ENCODE data around the gene RHBDF2. TPM values are rescaled to one million over a fixed set of nuclear protein-coding genes. Genes with fewer than 3 reads are reported as not detected.

RHBDF2 gene
- total RNA-seq, 1 experiment from 2014 or later: 33.0 TPM

DNA sequence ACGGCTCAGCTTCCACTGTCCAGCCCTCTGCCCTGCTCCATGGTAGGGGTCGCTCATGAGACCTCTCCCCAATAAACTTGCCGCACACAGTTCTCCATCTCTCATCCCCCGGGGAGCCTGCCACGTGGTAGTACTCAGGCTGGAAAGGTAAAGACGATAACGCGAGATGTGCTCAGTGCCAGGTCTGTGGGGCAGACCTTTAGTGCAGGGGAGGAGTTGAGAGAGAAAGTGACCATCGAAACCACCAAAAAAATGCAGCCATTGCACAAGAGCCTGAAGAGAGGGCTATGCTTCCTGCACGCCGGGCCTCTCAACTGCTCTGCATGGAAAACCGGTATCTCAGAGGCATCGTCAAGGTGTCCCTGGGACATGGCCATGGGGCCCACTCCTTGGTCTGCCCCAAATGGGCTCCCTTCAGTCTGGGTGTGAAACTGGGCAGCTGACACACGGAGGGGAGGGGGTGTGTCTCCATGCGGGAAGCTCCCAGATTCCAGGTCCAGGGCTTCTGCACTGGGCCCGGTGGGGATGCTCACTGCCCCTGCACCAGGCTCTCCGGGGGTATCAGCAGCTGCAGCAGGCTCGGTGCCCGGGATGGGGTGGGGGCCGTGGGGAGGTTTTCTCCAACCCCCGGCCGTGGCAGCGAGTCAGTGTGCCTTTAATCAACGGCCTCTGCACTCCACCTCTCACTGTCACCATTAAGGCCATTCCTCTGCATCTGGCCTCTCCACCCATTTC lies 38.5 kb downstream of the RHBDF2 start:
- ChIA-PET POLR2A (interaction anchor here (0.6 kb wide), 1 partner anchor 138 kb away, joined by 6 read pairs; no protein-coding TSS in a partner anchor), CTCF (interaction anchor here (0.6 to 2.8 kb wide), 12 partner anchors 28 to 161 kb away, joined by 3 to 14 read pairs (median 4); no protein-coding TSS in a partner anchor)
- ATAC-seq: no peak
- H3K27ac Mint-ChIP-seq: no peak overlapping the region
- no peaks in the 10 kb centered on the region for H3K9me3 Mint-ChIP-seq
- H3K4me1 Mint-ChIP-seq: peaks cover 22% of the 10 kb centered on the region
- DNase-seq (ENCODE audit: low spot score): no peak
- H3K36me3 Mint-ChIP-seq: no peaks in the 10 kb centered on the region
- peaks cover 2% of the 10 kb centered on the region; the same call in 1 of the 2 replicates for H3K27me3 Mint-ChIP-seq (ENCODE audit: low read depth)
- TF ChIP-seq ZBTB21 (CRISPR knock-in tag; IDR thresholded peaks at IDR 0.05; ENCODE audit: borderline replicate concordance) (no peak), RORB (CRISPR knock-in tag; IDR thresholded peaks at IDR 0.05) (no peak), TEAD4 (CRISPR knock-in tag; IDR thresholded peaks at IDR 0.05) (no peak), CREM (CRISPR knock-in tag; IDR thresholded peaks at IDR 0.05) (no peak), ESRRA (CRISPR knock-in tag; IDR thresholded peaks at IDR 0.05; ENCODE audit: borderline replicate concordance) (no peak), ERG (CRISPR knock-in tag; IDR thresholded peaks at IDR 0.05) (no peak), RELA (CRISPR knock-in tag; IDR thresholded peaks at IDR 0.05; ENCODE audit: borderline replicate concordance) (no peak), ZNF671 (CRISPR knock-in tag; IDR thresholded peaks at IDR 0.05) (no peak), FOXP1 (CRISPR knock-in tag; IDR thresholded peaks at IDR 0.05; ENCODE audit: borderline replicate concordance) (no peak), TEAD1 (CRISPR knock-in tag; IDR thresholded peaks at IDR 0.05) (no peak), NFE2L1 (CRISPR knock-in tag; IDR thresholded peaks at IDR 0.05) (no peak), FOXK1 (CRISPR knock-in tag; IDR thresholded peaks at IDR 0.05) (no peak)
- TF ChIP-seq, protein P1, sequence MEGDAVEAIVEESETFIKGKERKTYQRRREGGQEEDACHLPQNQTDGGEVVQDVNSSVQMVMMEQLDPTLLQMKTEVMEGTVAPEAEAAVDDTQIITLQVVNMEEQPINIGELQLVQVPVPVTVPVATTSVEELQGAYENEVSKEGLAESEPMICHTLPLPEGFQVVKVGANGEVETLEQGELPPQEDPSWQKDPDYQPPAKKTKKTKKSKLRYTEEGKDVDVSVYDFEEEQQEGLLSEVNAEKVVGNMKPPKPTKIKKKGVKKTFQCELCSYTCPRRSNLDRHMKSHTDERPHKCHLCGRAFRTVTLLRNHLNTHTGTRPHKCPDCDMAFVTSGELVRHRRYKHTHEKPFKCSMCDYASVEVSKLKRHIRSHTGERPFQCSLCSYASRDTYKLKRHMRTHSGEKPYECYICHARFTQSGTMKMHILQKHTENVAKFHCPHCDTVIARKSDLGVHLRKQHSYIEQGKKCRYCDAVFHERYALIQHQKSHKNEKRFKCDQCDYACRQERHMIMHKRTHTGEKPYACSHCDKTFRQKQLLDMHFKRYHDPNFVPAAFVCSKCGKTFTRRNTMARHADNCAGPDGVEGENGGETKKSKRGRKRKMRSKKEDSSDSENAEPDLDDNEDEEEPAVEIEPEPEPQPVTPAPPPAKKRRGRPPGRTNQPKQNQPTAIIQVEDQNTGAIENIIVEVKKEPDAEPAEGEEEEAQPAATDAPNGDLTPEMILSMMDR (IDR thresholded peaks at IDR 0.05): no peak
- TF ChIP-seq, protein P2, sequence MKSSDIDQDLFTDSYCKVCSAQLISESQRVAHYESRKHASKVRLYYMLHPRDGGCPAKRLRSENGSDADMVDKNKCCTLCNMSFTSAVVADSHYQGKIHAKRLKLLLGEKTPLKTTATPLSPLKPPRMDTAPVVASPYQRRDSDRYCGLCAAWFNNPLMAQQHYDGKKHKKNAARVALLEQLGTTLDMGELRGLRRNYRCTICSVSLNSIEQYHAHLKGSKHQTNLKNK (CRISPR knock-in tag; IDR thresholded peaks at IDR 0.05): no peak
- no peak overlapping the region for H3K4me3 Mint-ChIP-seq

DNA sequence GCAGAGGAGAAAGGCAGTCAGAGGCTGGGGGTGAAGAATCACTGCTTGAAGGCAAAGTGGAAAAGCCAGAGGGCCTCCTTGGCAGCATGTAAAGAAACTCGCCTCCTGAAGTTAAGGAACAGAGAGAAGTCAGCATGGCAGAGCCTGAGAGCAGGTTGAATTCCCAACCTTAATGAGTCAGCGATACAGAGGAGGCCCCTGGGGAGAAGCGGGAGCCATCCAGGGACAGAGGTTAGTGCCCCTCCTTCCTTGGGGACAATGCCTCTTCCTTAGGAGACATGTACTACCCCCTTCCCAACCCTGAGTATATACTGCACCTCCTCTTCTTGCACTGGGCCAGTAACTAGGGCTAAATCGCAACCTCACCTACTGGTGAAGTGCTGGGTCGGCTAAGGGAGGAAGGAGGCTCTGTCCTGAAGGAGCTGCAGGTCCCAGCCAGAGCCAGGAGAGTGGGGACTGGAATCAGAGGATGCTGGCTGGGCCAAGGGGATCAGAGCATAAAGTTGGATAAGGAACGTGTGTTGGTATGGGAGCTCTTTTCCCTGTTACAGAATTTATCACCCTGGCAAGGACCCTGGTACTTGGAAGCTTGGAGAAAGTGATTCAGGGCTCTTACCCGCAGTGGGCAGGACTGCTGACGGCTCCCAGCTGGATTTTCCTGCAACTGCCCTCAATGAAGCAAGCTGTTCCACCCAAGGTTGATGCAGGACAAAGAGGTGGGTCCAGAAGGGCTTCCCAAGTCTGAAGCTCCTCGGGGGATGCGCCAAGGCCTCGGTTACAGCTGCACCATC lies 39.3 kb downstream of the RHBDF2 start:
- H3K27me3 Mint-ChIP-seq (ENCODE audit: low read depth): peaks cover 2% of the 10 kb centered on the region; the same call in 1 of the 2 replicates
- ATAC-seq (no peak), DNase-seq (ENCODE audit: low spot score) (no peak)
- H3K9me3 Mint-ChIP-seq: no peaks in the 10 kb centered on the region
- H3K27ac Mint-ChIP-seq: no peak overlapping the region
- ChIA-PET POLR2A (interaction anchor here (0.6 kb wide), 1 partner anchor 137 kb away, joined by 6 read pairs; no protein-coding TSS in a partner anchor), CTCF (interaction anchor here (0.6 to 2.8 kb wide), 11 partner anchors 29 to 162 kb away, joined by 3 to 14 read pairs (median 4); no protein-coding TSS in a partner anchor)
- no peak overlapping the region for H3K4me3 Mint-ChIP-seq
- peaks cover 22% of the 10 kb centered on the region for H3K4me1 Mint-ChIP-seq
- TF ChIP-seq ZNF416 (CRISPR knock-in tag; IDR thresholded peaks at IDR 0.05) (no peak), OVOL2 (CRISPR knock-in tag; IDR thresholded peaks at IDR 0.05; ENCODE audit: borderline replicate concordance) (no peak), ZNF232 (CRISPR knock-in tag; IDR thresholded peaks at IDR 0.05) (no peak), NFYB (CRISPR knock-in tag; conservative IDR thresholded peaks at IDR 0.05; ENCODE audit: low read depth) (no peak), ZNF317 (CRISPR knock-in tag; IDR thresholded peaks at IDR 0.05; ENCODE audit: borderline replicate concordance, low read depth) (no peak), ZNF219 (CRISPR knock-in tag; IDR thresholded peaks at IDR 0.05; ENCODE audit: borderline replicate concordance) (no peak)
- TF ChIP-seq, protein P3, sequence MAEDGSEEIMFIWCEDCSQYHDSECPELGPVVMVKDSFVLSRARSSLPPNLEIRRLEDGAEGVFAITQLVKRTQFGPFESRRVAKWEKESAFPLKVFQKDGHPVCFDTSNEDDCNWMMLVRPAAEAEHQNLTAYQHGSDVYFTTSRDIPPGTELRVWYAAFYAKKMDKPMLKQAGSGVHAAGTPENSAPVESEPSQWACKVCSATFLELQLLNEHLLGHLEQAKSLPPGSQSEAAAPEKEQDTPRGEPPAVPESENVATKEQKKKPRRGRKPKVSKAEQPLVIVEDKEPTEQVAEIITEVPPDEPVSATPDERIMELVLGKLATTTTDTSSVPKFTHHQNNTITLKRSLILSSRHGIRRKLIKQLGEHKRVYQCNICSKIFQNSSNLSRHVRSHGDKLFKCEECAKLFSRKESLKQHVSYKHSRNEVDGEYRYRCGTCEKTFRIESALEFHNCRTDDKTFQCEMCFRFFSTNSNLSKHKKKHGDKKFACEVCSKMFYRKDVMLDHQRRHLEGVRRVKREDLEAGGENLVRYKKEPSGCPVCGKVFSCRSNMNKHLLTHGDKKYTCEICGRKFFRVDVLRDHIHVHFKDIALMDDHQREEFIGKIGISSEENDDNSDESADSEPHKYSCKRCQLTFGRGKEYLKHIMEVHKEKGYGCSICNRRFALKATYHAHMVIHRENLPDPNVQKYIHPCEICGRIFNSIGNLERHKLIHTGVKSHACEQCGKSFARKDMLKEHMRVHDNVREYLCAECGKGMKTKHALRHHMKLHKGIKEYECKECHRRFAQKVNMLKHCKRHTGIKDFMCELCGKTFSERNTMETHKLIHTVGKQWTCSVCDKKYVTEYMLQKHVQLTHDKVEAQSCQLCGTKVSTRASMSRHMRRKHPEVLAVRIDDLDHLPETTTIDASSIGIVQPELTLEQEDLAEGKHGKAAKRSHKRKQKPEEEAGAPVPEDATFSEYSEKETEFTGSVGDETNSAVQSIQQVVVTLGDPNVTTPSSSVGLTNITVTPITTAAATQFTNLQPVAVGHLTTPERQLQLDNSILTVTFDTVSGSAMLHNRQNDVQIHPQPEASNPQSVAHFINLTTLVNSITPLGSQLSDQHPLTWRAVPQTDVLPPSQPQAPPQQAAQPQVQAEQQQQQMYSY (CRISPR knock-in tag; IDR thresholded peaks at IDR 0.05): no peak
- no peaks in the 10 kb centered on the region for H3K36me3 Mint-ChIP-seq

Data from WTC11 (cell line).